K562 (cell line): ENCODE data around the gene MYLIP. TPM values are rescaled to one million over a fixed set of nuclear protein-coding genes. Genes with fewer than 3 reads are reported as not detected.

Experiments used
- ARID1B ChIP-seq: fragments of 450-650 bp; IDR thresholded peaks from 2 replicates; pipeline ENCODE4 v1.6.1; 2016; ENCODE audit warnings: antibody characterized with exemption, mild to moderate bottlenecking, inconsistent platforms
- DACH1 ChIP-seq: fragments of 450-650 bp; IDR thresholded peaks from 2 replicates; pipeline ENCODE4 v1.6.1; 2018; ENCODE audit not compliant: partially characterized antibody
- ETS2 ChIP-seq: IDR thresholded peaks from 2 replicates; pipeline ENCODE4 v1.6.1; 2016; ENCODE audit warnings: borderline replicate concordance, missing genetic modification characterization, mild to moderate bottlenecking, moderate library complexity, missing compliant biosample characterization; ENCODE audit not compliant: poor library complexity, severe bottlenecking
- HEY1 ChIP-seq: fragments of 250-450 bp; sonication (Bioruptor Pico); IDR thresholded peaks from 2 replicates; pipeline ENCODE4 v1.5.0; 2020; ENCODE audit warnings: mild to moderate bottlenecking, moderate library complexity, borderline replicate concordance
- KLF13 ChIP-seq: fragments of 450-650 bp; IDR thresholded peaks from 2 replicates; pipeline ENCODE4 v1.6.1; 2016; ENCODE audit warnings: missing genetic modification characterization, low read depth, mild to moderate bottlenecking, missing compliant biosample characterization, moderate library complexity, borderline replicate concordance
- MAFG ChIP-seq: fragments of 450-650 bp; conservative IDR thresholded peaks from 2 replicates; pipeline ENCODE4 v1.6.1; 2016; ENCODE audit warnings: missing genetic modification characterization, missing compliant biosample characterization
- MAZ ChIP-seq, 2 experiments: fragments of 450-650 bp in 1 of 2; sonication (generic) in 1 of 2; formaldehyde crosslinking; IDR thresholded peaks in 1 of 2; conservative IDR thresholded peaks in 1 of 2; 2 replicates each; pipeline versions ENCODE4 v1.4.0 to v1.5.0; 2020; ENCODE audit warnings: mild to moderate bottlenecking in 1 of 2, missing genetic modification reagents in 1 of 2
- MCM3 ChIP-seq: fragments of 450-650 bp; IDR thresholded peaks from 2 replicates; pipeline ENCODE4 v1.6.1; 2016
- MED1 ChIP-seq: sonication (generic); formaldehyde crosslinking; IDR thresholded peaks from 2 replicates; pipeline ENCODE4 v1.8.1; 2023; ENCODE audit warnings: missing genetic modification reagents, borderline replicate concordance
- NEUROD1 ChIP-seq: fragments of 150-350 bp; IDR thresholded peaks from 2 replicates; pipeline ENCODE4 v1.6.1; 2014; ENCODE audit warnings: borderline replicate concordance, low read length, low read depth; ENCODE audit not compliant: partially characterized antibody
- NFYB ChIP-seq: IDR thresholded peaks from 2 replicates; pipeline ENCODE4 v1.6.1; 2011; ENCODE audit warnings: mild to moderate bottlenecking, moderate library complexity; ENCODE audit not compliant: insufficient read length; ENCODE audit errors: extremely low read depth
- NR1H2 ChIP-seq: sonication (generic); formaldehyde crosslinking; IDR thresholded peaks from 2 replicates; pipeline ENCODE4 v1.4.0; 2020; ENCODE audit warnings: mild to moderate bottlenecking, missing genetic modification reagents
- PKNOX1 ChIP-seq: fragments of 450-650 bp; IDR thresholded peaks from 2 replicates; pipeline ENCODE4 v1.6.1; 2016
- POLR2A ChIP-seq: fragments of 450-650 bp; conservative IDR thresholded peaks from 2 replicates; pipeline ENCODE4 v1.6.1; 2016
- PPARD ChIP-seq: fragments of 250-450 bp; sonication (Bioruptor Pico); IDR thresholded peaks from 2 replicates; pipeline ENCODE4 v1.8.0; 2022; ENCODE audit warnings: inconsistent platforms, mild to moderate bottlenecking, moderate library complexity
- RB1 ChIP-seq: fragments of 450-650 bp; IDR thresholded peaks from 2 replicates; pipeline ENCODE4 v1.6.1; 2017; ENCODE audit warnings: low read depth, mild to moderate bottlenecking
- SREBF2 ChIP-seq: sonication (generic); formaldehyde crosslinking; IDR thresholded peaks from 2 replicates; pipeline ENCODE4 v1.4.0; 2020; ENCODE audit warnings: mild to moderate bottlenecking, missing genetic modification reagents
- TCF7 ChIP-seq: sonication (generic); IDR thresholded peaks from 2 replicates; pipeline ENCODE4 v1.6.1; 2016; ENCODE audit warnings: antibody characterized with exemption, borderline replicate concordance
- WHSC1 ChIP-seq: IDR thresholded peaks from one replicate; pipeline ENCODE4 v1.6.1; 2012; ENCODE audit warnings: low read length, control low read depth, inconsistent platforms
- ZBTB49 ChIP-seq: sonication (generic); formaldehyde crosslinking; IDR thresholded peaks from 2 replicates; pipeline ENCODE4 v1.8.0; 2022; ENCODE audit warnings: missing genetic modification reagents, mild to moderate bottlenecking, borderline replicate concordance
- ZNF165 ChIP-seq: fragments of 250-450 bp; sonication (Bioruptor Pico); IDR thresholded peaks from 2 replicates; pipeline ENCODE4 v1.4.0; 2020; ENCODE audit warnings: borderline replicate concordance
- ZNF274 ChIP-seq: IDR thresholded peaks from 2 replicates; pipeline ENCODE4 v1.6.1; 2011; ENCODE audit warnings: low read depth, mild to moderate bottlenecking, low read length, moderate library complexity, borderline replicate concordance
- ZNF408 ChIP-seq: fragments of 250-450 bp; sonication (Bioruptor Pico); IDR thresholded peaks from 2 replicates; pipeline ENCODE4 v1.4.0; 2020; ENCODE audit warnings: low read depth, mild to moderate bottlenecking, moderate library complexity
- ZNF511 ChIP-seq: sonication (generic); formaldehyde crosslinking; IDR thresholded peaks from 2 replicates; pipeline ENCODE4 v1.8.0; 2022; ENCODE audit warnings: mild to moderate bottlenecking, missing genetic modification reagents
- ZNF830 ChIP-seq: fragments of 250-450 bp; sonication (Bioruptor Pico); IDR thresholded peaks from 2 replicates; pipeline ENCODE4 v1.5.0; 2021; ENCODE audit warnings: mild to moderate bottlenecking
- polyA plus RNA-seq, 8 experiments: library from polyadenylated mRNA; depleted of rRNA in 4 of 8; stranded (reverse) in 5 of 8; unstranded in 3 of 8; fragments of >200 nt; fragmentation: Nextera tagmentation in 2 of 8; fragmentation: Illumina TruSeq in 1 of 8; extraction: Ambion mirVana in 2 of 8; extraction: Trizol in 1 of 8; gene quantifications; 2 replicates each; pipeline versions ENCODE4 v1.2.1 to v1.2.3, GENCODE V29; 2011 to 2014; ENCODE audit warnings: inconsistent platforms in 1 of 8, missing spikeins in 1 of 8
- total RNA-seq, 7 experiments: library from RNA; depleted of rRNA in 6 of 7; stranded (reverse); fragments of >200 nt in 6 of 7; fragmentation: Illumina TruSeq in 2 of 7; extraction: Trizol in 2 of 7; gene quantifications; 2 replicates each; pipeline versions ENCODE4 v1.2.1 to v1.2.3, GENCODE V29; 2011 to 2021; ENCODE audit warnings: low replicate concordance in 1 of 7

The MYLIP gene
- total and polyA plus RNA-seq, 9 of the 15 experiments (the other 6 are each of a cell fraction or from before 2014, with no cell fraction given) = 10.8 to 43.5 (median 31.5) TPM

- TF ChIP-seq MED1 (CRISPR knock-in tag) = no peak
- no peak for TF ChIP-seq ETS2 (tag)
- TF ChIP-seq ZNF408 (CRISPR knock-in tag) = no peak
- TF ChIP-seq ZNF274 = no peak
- no peak for TF ChIP-seq NR1H2 (CRISPR knock-in tag)
- no peak for TF ChIP-seq ZBTB49 (CRISPR knock-in tag)
- no peak for TF ChIP-seq PPARD (CRISPR knock-in tag)
- TF ChIP-seq HEY1 (CRISPR knock-in tag) = no peak
- no peak for TF ChIP-seq POLR2A
- TF ChIP-seq NEUROD1 = no peak
- no peak for TF ChIP-seq WHSC1
- no peak for TF ChIP-seq ZNF830 (CRISPR knock-in tag)
- no peak for TF ChIP-seq MCM3
- TF ChIP-seq ARID1B = peak; percentile 60
- no peak for TF ChIP-seq RB1
- TF ChIP-seq MAFG = no peak
- TF ChIP-seq MAZ (CRISPR knock-in tag; conservative IDR thresholded peaks at IDR 0.05 in 1 of 2, IDR thresholded peaks at IDR 0.05 in 1 of 2) = no peak
- peak; percentile 79 for TF ChIP-seq PKNOX1
- TF ChIP-seq ZNF511 (CRISPR knock-in tag) = no peak
- TF ChIP-seq TCF7 = no peak
- no peak for TF ChIP-seq ZNF165 (CRISPR knock-in tag)
- TF ChIP-seq KLF13 = no peak
- TF ChIP-seq DACH1 = no peak
- no peak for TF ChIP-seq SREBF2
- TF ChIP-seq NFYB = no peak
Measured at GRCh38 chr6:16163535-16164300, 34.8 kb downstream of the MYLIP start (continued).
